Measurements from ENCODE around the gene RETREG1.
"Not testable (repeated sequence)": the region's sequence is repeated elsewhere in the genome, so short reads cannot be mapped to it uniquely, and the experiment has no call there.

The RETREG1 gene

DNA sequence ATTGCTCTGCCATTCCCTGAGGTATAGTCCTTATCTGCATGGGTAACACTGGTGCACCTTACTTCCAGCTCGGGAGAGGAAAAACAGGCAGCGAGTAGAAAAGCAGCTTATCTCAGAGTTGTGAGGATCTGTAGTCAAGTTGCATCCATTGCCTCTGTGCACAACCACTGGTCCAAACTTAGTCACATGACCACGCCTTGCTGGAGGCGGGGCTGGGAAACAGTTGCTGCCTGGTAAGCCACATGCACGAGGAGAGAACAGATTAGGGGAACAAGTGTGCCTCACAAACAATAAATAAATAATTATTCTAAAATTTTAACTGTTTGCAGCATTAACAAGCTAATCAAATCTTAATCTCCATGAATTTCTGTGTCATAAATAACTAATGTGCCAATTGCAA is 169.8 kb downstream of the RETREG1 start:
- no peak for DNase-seq

DNA sequence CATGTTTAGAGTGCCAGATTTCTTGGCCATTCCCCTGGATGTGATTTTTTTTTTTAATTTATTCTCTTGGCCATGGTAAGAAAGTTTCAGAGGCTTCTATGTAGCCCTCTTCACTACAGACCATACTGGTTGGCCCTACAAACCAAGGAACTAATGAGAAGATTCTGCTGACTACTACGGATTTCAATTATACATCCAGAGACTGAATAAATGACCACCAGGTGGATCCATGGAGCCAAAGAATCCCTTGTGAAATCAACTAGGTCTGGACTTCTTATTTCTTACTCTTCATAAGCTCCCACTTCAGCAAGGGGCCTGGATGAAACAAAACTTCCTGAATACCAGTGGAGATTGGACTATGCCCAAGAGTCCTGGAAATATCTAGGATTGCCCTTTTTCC is 178.8 kb downstream of the RETREG1 start:
- DNase-seq = no peak

DNA sequence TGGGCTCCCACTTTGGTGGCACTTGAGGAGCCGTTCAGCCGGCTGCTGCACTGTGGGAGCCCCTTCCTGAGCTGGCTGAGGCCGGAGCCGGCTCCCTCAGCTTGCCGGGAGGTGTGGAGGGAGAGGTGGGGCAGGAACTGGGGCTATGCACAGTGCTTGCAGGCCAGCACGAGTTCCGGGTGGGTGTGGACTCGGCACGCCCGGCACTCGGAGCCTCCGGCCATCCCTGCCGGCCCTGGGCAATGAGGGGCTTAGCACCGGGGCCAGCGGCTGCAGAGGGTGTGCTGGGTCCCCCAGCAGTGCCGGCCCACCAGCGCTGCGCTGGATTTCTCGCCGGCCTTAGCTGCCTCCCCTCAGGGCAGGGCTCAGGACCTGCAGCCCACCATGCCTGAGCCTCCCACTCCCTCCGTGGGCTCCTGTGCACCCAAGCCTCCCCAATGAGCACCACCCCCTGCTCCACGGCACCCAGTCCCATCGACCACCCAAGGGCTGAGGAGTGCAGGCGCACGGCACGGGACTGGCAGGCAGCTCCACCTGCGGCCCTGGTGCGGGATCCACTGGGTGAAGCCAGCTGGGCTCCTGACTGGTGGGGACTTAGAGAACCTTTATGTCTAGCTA is 180.6 kb downstream of the RETREG1 start:
- not testable (repeated sequence) for DNase-seq

- no peak for DNase-seq
These were observed 185.3 kb downstream of the RETREG1 start for GRCh38 chr5:16431490-16431889.

DNA sequence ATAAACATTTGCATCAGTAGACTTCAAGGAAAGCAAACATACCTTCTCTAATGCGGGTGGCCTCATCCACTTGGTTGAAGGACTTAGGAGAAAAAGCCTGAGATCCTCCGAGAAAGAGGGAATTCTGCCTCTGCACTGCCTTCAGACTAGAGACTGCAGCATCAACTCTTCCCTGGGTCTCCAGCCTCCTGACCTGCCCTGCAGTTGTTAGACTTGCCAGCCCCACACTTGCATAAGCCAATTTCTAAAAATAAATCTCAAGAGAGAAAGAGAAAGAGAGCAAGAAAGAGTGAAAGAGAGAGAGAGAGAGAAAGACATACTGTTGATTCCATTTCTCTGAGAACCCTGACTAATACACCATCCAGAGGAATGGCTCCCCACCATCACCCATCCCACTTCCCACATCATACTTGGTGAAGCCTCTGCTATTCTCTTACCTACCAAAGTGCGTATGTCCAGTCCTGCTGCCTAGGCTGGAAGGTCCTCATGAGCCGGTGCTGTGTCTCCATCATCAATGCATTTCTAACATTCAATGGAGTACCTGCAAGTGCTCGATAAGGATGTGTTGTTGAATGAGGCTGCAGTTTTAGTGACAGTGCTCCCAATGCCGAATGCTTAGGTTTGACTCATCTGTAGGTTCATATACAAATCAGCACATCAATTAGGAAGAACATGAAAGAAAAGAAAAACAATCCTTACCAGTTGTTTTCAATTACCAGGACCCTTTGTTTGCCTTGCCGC is 186.3 kb downstream of the RETREG1 start:
- no peak for DNase-seq

DNA sequence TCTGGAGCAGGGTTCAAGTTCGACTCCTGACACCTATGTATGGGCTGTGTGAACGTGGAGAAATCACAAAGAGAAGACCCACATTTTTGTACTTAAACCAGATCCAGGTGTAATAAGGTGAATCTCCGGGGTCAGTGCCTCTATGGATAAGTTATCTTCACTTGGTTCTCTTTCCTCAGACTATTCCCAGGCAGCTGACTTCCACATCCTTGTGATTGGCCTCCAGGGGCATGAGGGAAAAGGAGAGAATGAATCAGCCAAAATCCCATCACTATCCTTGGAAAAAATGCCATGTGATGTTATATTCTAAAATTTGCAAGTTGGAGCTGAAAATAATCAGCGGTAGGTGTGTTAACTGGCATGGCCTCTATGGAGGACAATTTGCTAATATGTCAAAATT is 188.4 kb downstream of the RETREG1 start:
- no peak for DNase-seq

DNA sequence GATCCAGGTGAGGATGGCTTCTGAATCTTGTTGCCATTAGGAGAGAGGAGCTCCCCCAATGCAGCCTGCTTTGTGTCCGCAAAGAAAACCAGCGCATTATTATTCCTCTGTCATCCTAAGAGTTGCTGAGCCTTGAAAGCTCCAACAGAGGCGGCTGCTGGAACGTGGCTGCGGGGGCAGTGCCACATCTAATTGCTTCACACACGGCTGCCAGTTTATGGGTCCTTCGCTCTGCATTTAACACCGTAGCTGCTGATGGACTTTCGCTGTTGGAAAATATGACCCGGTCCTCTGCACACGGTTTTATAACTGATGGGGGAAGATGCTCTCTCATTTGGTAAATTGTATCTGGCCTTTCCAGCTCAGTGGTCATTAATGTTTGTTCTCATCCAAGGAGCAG is 189.2 kb downstream of the RETREG1 start:
- DNase-seq = no peak
